ENCODE measurements around the gene CHRNA5. TPM values are rescaled to one million over a fixed set of nuclear protein-coding genes. Genes with fewer than 3 reads are reported as not detected.
A peak's percentile ranks its signal among the peaks of the same experiment; 100 is the strongest.

Gene CHRNA5
- total RNA-seq, 1 donor from 2014 or later = not detected

DNA sequence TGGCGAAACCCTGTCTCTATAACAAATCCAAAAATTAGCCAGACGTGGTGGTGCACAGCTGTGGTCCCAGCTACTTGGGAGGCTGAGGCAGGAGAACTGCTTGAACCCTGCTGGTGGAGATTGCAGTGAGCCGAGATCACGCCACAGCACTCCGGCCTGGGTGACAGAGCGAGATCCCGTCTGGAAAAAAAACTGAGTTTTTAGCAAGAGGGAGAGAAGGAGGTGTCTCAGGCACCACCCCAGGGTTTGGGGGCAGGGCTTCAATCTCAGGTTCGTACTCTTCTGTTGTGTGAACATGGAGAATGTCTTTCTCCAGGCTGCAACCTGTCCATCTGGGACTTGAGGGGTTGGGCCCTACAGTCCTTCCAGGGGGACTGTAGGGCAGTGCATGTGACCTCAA lies 52.7 kb downstream of the CHRNA5 start:
- H3K27me3 ChIP-seq = peaks cover 13% of the 10 kb centered on the region
- TF ChIP-seq, protein P1, sequence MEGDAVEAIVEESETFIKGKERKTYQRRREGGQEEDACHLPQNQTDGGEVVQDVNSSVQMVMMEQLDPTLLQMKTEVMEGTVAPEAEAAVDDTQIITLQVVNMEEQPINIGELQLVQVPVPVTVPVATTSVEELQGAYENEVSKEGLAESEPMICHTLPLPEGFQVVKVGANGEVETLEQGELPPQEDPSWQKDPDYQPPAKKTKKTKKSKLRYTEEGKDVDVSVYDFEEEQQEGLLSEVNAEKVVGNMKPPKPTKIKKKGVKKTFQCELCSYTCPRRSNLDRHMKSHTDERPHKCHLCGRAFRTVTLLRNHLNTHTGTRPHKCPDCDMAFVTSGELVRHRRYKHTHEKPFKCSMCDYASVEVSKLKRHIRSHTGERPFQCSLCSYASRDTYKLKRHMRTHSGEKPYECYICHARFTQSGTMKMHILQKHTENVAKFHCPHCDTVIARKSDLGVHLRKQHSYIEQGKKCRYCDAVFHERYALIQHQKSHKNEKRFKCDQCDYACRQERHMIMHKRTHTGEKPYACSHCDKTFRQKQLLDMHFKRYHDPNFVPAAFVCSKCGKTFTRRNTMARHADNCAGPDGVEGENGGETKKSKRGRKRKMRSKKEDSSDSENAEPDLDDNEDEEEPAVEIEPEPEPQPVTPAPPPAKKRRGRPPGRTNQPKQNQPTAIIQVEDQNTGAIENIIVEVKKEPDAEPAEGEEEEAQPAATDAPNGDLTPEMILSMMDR (IDR thresholded peaks at IDR 0.05) = no peak
- DNase-seq (ENCODE audit: low spot score in 2 of 2) = no peak
- no peaks in the 10 kb centered on the region for H3K36me3 ChIP-seq
- H3K4me3 ChIP-seq = no peak overlapping the region
- H3K9me3 ChIP-seq = no peaks in the 10 kb centered on the region
- H3K27ac ChIP-seq = no peak overlapping the region
- intact Hi-C loops (cut with DNase I) = loop anchor here (1.0 to 5.0 kb wide), 3 partner anchors 91 to 564 kb away; no protein-coding TSS in a partner anchor
- H3K4me1 ChIP-seq = peaks cover 0 to 11% of the 10 kb centered on the region in 2 donors

DNA sequence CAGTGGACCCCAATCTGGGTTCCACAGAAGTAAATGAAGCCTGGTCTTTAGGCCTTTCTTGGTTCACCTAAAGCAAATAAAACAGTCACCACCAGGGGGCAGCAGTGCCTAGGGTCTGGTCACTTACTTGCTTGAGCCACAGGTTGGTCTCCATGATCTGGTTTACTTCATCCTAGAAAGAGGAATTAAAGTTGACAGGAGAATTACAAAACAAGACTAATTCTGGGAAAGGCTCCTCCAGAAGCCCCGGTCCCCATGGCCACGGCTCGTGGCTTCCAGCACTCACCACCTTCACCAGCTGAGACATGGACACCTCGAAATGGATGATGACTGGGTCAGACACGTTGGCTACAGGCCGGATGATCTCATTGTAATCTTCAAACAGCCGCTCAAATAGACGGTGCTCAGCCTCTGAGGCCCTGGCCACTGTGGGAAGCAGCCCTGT lies 53.2 kb downstream of the CHRNA5 start:
- H3K27me3 ChIP-seq = peaks cover 13% of the 10 kb centered on the region
- H3K4me3 ChIP-seq = no peak overlapping the region
- H3K9me3 ChIP-seq = no peaks in the 10 kb centered on the region
- peaks cover 0 to 11% of the 10 kb centered on the region in 2 donors for H3K4me1 ChIP-seq
- TF ChIP-seq, protein P1 (IDR thresholded peaks at IDR 0.05) = peak; percentile 70 to 90 (median 81)
- no peak overlapping the region for H3K27ac ChIP-seq
- H3K36me3 ChIP-seq = no peaks in the 10 kb centered on the region
- DNase-seq (ENCODE audit: low spot score in 2 of 2) = peak in 1 of 2 donors; percentile 94
- intact Hi-C loops (cut with DNase I) = loop anchor here (1.0 to 5.0 kb wide), 3 partner anchors 91 to 564 kb away; no protein-coding TSS in a partner anchor

DNA sequence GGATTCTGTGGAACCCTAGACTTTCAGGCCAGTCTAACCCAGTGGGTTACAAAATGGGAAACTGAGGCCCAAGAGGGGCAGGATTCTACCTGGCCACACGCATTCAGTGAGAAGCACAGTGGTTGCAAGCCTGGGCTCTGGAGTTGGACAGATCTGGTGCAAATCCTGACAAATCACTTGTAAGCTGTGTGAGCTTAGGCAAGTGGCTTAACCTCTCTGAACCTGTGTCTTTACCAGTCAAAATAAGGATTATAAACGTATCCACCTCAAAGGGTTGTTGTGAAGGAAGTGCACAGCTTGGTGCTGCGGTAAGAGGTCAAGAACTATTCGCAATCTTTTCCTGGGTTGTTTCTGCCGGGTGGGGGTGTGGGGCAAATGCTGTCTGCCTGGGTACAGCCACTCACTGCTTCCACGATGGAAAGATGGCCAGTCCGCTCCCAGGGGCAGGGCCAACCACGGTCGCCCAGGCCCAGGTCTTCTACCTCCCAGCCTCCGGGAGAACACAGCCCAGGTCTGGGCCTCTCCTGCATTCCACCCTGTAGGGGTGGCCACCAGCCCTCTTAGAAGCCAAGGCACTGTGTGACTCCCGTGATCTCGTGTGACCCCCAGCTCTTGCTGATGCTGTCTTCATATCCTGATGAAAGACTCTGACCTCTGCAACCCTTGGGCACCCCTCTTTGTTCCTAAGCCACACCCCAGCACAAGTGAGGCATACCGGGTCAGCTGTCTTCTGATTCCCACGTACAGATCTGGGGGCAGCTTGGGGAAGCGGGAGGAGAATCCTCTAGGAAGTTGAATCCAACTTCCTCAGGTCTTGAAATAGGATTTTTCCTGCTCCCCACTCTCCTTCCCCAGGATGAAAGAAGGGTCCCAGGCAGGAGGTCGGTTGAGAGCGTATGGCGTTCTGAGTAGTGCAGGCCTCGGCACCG lies 54.0 kb downstream of the CHRNA5 start:
- intact Hi-C loops (cut with DNase I) = loop anchor here (5.0 kb wide), 1 partner anchor 563 kb away; no protein-coding TSS in a partner anchor
- H3K27ac ChIP-seq = no peak overlapping the region
- DNase-seq (ENCODE audit: low spot score in 2 of 2) = no peak
- H3K36me3 ChIP-seq = no peaks in the 10 kb centered on the region
- TF ChIP-seq, protein P1 (IDR thresholded peaks at IDR 0.05) = no peak
- H3K9me3 ChIP-seq = no peaks in the 10 kb centered on the region
- peaks cover 0 to 11% of the 10 kb centered on the region in 2 donors for H3K4me1 ChIP-seq
- peak overlapping the region in 1 of 2 donors; percentile 53 for H3K4me3 ChIP-seq
- H3K27me3 ChIP-seq = peaks cover 13% of the 10 kb centered on the region

DNA sequence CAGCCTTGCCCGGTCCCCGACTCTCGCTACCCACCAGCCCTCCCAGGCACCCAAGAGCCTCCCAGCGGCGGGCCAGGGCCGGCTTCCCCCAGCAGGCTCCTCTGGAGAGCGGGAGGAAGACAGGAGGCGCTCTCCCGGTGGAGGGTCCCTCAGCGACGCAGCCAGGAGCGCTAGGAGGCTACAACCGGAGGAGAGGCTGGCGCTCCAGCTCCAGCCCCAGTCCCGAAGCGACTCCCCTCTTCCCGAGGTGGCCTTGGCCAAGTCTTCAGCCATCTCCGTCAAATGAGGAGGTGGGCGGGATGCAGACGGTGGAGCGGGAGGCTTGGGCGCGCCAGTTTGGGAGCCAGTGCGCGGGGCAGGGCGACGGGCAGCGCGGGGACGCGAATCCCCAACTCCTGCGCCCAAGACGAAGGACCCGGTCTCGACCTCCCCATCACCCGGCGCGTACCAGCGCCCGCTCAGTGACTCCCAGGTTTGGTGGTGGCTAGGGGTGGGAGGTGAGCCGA lies 54.8 kb downstream of the CHRNA5 start:
- peaks cover 0 to 11% of the 10 kb centered on the region in 2 donors for H3K4me1 ChIP-seq
- H3K9me3 ChIP-seq = no peaks in the 10 kb centered on the region
- TF ChIP-seq, protein P1 (IDR thresholded peaks at IDR 0.05) = peak in 1 of 3 experiments; percentile 5
- intact Hi-C loops (cut with DNase I) = no loop called here
- peaks cover 13% of the 10 kb centered on the region for H3K27me3 ChIP-seq
- peak in 1 of 2 donors; percentile 46 for DNase-seq (ENCODE audit: low spot score in 2 of 2)
- H3K36me3 ChIP-seq = no peaks in the 10 kb centered on the region
- peak overlapping the region; percentile 51 to 53 for H3K4me3 ChIP-seq
- H3K27ac ChIP-seq = no peak overlapping the region

GRCh38 chr15:78620527-78621421 lies 55.5 kb downstream of the CHRNA5 start, which contains the start of gene CHRNA3:
CHRNA3 (minus strand) TSS chr15:78620996; CDS start chr15:78620794, 202 bp downstream.
- no peak for DNase-seq (ENCODE audit: low spot score in 2 of 2)
- TF ChIP-seq, protein P1 (IDR thresholded peaks at IDR 0.05) = no peak
- no peaks in the 10 kb centered on the region for H3K36me3 ChIP-seq
- intact Hi-C loops (cut with DNase I) = no loop called here
- no peaks in the 10 kb centered on the region for H3K9me3 ChIP-seq
- H3K4me1 ChIP-seq = peaks cover 0 to 11% of the 10 kb centered on the region in 2 donors
- no peak within 1 kb of the TSS for H3K27ac ChIP-seq
- peaks cover 13% of the 10 kb centered on the region for H3K27me3 ChIP-seq
- H3K4me3 ChIP-seq = peak within 1 kb of the TSS; percentile 51 to 53

All from ascending aorta (tissue), 2 donors.